Left ventricle myocardium inferior (tissue), 1 donor: ENCODE measurements around the gene BMPR1B. TPM values are rescaled to one million over a fixed set of nuclear protein-coding genes. Genes with fewer than 3 reads are reported as not detected.

Experiments used
- DNase-seq: peaks from one replicate; pipeline ENCODE4 v3.0.0-alpha.2; 2020
- H3K27ac ChIP-seq: fragments of 200-600 bp; replicated peaks from 2 replicates; pipeline ENCODE4 v1.8.0; 2021
- H3K27me3 ChIP-seq: fragments of 200-600 bp; 2 replicates; pipeline ENCODE4 v1.8.0; 2021; ENCODE audit warnings: low read depth
- H3K36me3 ChIP-seq: fragments of 200-600 bp; 2 replicates; pipeline ENCODE4 v1.8.0; 2021
- H3K4me1 ChIP-seq: fragments of 200-600 bp; 2 replicates; pipeline ENCODE4 v1.8.0; 2021
- H3K4me3 ChIP-seq: fragments of 200-600 bp; 2 replicates; pipeline ENCODE4 v1.8.0; 2021; ENCODE audit warnings: mild to moderate bottlenecking, moderate library complexity
- H3K9me3 ChIP-seq: fragments of 200-600 bp; replicated peaks from 2 replicates; pipeline ENCODE4 v1.8.0; 2021
- intact Hi-C: fragments of 100-400 bp; cut with micrococcal nuclease; formaldehyde crosslinking; loops from one replicate; pipeline ENCODE4 v1.11.0; 2022
- total RNA-seq: library from RNA; stranded (reverse); fragmentation: NEBNext Ultra II Directional; extraction: Animal tissue kit (Norgen Biotek cat#: 25700); gene quantifications from one replicate; pipeline ENCODE4 v1.2.1, GENCODE V29; 2021
- TF ChIP-seq, protein P1 (sequence below): fragments of 200-600 bp; IDR thresholded peaks from 2 replicates; pipeline ENCODE4 v1.8.0; 2021; ENCODE audit warnings: antibody characterized with exemption, mild to moderate bottlenecking, borderline replicate concordance
- donor health status: DM: no; HTN: yes; CAD: no; lungs with severe emphysema.

Gene BMPR1B
- total RNA-seq, 1 donor from 2014 or later: 3.0 TPM

DNA sequence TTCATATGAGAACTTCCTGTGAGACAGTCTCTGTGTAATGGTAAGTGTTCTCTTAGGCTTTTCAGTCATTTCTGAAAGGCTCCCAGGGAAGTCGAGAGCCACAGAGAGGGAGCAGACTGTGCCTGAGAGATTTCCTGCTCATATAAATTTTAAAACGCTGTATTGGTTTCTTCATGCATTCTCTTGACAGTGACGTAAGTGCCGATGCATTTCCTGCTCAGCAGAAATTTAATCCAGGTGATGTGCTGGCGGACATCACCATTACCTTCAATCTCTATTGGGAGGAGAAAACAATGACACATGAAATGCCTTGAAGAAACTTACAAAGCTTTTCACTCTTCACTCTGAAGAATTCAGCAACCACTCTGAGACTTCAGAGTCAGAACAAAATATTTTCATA lies 383.6 kb downstream of the BMPR1B start:
- H3K27me3 ChIP-seq: peaks cover 12% of the 10 kb centered on the region
- TF ChIP-seq, protein P1, sequence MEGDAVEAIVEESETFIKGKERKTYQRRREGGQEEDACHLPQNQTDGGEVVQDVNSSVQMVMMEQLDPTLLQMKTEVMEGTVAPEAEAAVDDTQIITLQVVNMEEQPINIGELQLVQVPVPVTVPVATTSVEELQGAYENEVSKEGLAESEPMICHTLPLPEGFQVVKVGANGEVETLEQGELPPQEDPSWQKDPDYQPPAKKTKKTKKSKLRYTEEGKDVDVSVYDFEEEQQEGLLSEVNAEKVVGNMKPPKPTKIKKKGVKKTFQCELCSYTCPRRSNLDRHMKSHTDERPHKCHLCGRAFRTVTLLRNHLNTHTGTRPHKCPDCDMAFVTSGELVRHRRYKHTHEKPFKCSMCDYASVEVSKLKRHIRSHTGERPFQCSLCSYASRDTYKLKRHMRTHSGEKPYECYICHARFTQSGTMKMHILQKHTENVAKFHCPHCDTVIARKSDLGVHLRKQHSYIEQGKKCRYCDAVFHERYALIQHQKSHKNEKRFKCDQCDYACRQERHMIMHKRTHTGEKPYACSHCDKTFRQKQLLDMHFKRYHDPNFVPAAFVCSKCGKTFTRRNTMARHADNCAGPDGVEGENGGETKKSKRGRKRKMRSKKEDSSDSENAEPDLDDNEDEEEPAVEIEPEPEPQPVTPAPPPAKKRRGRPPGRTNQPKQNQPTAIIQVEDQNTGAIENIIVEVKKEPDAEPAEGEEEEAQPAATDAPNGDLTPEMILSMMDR: no peak
- no peak for DNase-seq
- intact Hi-C loops: no loop called here
- H3K4me1 ChIP-seq: no peaks in the 10 kb centered on the region
- H3K9me3 ChIP-seq: peaks cover 8% of the 10 kb centered on the region
- no peaks in the 10 kb centered on the region for H3K36me3 ChIP-seq
- H3K27ac ChIP-seq: no peak overlapping the region
- H3K4me3 ChIP-seq: no peak overlapping the region

DNA sequence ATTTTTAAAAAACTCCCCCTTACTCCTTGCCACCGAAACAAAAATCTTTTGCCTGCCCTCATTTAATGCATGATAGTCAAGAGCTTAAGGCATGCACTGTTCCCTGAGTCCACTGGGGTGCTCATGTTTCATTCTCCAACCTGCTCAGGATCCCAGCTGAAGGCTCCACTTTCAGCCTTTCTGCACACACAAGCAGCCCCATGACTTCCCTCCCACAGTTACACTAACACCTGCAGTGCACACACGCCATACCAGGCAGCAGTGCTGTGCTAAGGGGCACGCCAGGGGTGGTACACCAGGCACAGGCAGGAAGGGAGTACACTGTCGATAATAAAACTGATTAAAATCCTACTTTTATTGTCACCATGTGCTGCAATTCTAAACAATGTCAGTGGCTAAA lies 385.2 kb downstream of the BMPR1B start:
- H3K4me3 ChIP-seq: no peak overlapping the region
- no peaks in the 10 kb centered on the region for H3K4me1 ChIP-seq
- DNase-seq: no peak
- intact Hi-C loops: no loop called here
- no peaks in the 10 kb centered on the region for H3K36me3 ChIP-seq
- H3K27ac ChIP-seq: no peak overlapping the region
- TF ChIP-seq, protein P1: no peak
- peaks cover 12% of the 10 kb centered on the region for H3K27me3 ChIP-seq
- peaks cover 8% of the 10 kb centered on the region for H3K9me3 ChIP-seq

DNA sequence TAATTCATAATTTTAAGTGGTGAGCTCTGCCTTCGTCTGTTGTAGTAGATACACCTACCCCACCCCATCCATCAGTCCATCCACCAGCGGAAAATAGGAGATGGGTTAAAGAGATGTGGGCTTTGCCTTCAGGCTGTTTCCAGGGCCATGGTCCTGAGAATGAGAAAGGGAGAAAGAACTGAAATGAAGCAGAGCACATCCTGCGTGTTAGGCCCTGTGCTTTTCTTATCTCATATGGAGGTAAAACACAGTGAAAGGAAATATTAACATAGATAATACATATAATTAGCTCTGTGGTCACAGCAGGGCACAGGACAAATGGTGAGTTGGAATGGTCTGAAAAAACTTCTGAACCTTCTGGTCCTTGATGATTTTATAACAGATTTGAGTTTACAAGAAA lies 393.5 kb downstream of the BMPR1B start:
- DNase-seq: no peak
- TF ChIP-seq, protein P1: no peak
- no peak overlapping the region for H3K4me3 ChIP-seq
- no peaks in the 10 kb centered on the region for H3K27me3 ChIP-seq
- H3K27ac ChIP-seq: no peak overlapping the region
- no peaks in the 10 kb centered on the region for H3K9me3 ChIP-seq
- H3K36me3 ChIP-seq: no peaks in the 10 kb centered on the region
- intact Hi-C loops: no loop called here
- no peaks in the 10 kb centered on the region for H3K4me1 ChIP-seq

DNA sequence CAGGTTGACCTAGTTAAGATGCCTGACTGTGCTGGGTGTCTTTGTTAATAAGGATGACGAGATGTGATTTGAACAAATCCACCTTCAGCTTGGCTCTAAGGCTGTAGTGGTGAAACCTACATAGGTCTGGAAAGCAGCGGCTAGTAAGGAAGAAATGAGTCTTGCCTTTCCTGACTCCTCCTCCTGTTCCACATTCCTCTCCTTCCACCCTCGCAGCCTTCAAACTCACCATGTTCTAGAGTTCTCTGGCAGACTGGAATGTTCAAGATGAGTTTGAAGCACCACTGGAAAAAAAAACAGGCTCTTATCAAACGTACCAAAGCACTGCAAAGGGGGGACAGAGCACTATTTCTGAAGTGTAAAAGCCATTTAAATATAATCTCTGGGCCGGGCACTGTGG lies 395.4 kb downstream of the BMPR1B start:
- H3K9me3 ChIP-seq: no peaks in the 10 kb centered on the region
- H3K27ac ChIP-seq: no peak overlapping the region
- no peaks in the 10 kb centered on the region for H3K4me1 ChIP-seq
- TF ChIP-seq, protein P1: no peak
- H3K4me3 ChIP-seq: no peak overlapping the region
- no peak for DNase-seq
- H3K27me3 ChIP-seq: no peaks in the 10 kb centered on the region
- no peaks in the 10 kb centered on the region for H3K36me3 ChIP-seq
- intact Hi-C loops: no loop called here

DNA sequence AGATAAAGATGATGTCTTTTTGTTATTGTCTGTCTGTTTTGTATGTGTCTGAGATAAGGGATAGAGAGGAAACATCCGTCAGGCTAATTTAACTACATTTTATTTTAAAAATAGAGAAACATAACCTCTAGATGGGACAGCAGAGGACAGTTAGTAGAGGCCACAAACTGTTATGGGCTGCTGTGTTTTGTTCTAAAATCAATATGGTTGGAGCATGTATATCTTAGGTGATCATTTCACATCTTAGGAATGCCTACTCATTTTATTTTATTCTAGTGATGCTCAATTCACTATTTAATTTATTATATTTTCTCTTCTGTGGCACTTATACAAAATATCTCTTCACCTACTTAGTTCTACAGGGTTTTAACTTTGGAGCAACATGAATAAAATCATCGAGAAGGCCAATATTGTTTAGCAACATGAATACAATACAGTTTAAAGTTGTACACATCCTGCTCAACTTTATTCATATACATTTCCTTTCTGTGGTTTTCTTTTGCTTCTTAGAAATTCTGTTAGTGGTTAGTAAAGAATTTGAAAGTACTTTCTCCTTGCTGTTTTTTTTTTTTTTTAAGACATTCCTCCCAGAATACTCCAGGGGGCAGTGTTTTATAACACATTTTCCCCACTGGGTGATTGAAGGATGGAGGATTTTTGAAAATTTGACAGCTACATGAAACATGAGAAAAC lies 398.1 kb downstream of the BMPR1B start:
- DNase-seq: no peak
- H3K9me3 ChIP-seq: no peaks in the 10 kb centered on the region
- intact Hi-C loops: no loop called here
- H3K36me3 ChIP-seq: no peaks in the 10 kb centered on the region
- no peaks in the 10 kb centered on the region for H3K27me3 ChIP-seq
- H3K27ac ChIP-seq: no peak overlapping the region
- TF ChIP-seq, protein P1: peak; percentile 64
- no peak overlapping the region for H3K4me3 ChIP-seq
- no peaks in the 10 kb centered on the region for H3K4me1 ChIP-seq
